ENCODE results near the gene SLC35B4.

SLC35B4 gene

DNA sequence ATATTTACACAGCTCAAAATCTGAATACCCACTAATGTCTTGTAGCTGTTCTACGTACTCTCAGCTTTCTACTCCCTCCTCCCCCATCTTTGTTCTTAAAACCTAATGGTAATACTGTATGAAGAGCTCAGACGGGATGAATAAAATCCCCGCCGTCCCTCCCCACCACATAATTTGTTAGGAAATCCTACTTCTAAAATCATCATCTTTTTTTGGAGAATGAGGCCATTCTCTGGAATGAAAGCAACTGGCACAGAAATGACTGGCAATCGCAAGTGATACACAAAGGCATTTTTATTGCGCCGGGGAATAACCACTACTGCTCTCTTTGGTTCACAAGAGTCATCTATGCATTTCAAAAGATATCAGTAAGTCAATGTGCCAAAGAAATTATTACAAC is 27.3 kb downstream of the SLC35B4 start:
- no peak for DNase-seq

DNA sequence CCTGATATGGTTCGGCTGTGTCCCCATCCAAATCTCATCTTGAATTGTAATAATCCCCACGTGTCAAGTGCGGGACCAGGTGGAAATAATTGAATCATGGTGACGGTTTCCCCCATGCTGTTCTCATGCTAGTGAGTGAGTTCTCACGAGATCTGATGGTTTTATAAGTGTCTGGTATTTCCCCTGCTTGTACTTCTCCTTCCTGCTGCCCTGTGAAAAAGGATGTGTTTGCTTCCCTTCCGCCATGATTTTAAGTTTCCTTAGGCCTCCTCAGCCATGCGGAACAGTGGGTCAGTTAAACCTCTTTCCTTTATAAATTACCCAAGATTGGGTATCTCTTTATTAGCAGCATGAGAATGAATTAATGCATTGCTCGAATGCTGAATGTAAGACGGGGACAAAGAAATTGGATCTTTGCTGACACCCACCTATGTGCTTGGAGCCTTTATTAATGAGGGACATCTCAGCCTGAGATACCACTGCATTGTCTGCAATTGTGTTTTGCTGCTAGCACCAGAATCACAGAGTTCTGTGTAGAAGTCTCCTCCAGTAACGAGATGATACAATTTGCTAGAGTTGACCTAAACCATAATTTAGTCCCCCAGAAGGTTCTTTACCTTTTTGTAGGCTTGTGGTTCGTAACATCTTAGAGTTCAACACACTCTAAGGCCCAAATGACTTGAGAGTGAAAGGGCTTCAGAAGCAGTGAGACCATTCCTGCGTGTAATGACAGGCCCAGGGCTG is 28.6 kb downstream of the SLC35B4 start:
- no peak for DNase-seq

DNA sequence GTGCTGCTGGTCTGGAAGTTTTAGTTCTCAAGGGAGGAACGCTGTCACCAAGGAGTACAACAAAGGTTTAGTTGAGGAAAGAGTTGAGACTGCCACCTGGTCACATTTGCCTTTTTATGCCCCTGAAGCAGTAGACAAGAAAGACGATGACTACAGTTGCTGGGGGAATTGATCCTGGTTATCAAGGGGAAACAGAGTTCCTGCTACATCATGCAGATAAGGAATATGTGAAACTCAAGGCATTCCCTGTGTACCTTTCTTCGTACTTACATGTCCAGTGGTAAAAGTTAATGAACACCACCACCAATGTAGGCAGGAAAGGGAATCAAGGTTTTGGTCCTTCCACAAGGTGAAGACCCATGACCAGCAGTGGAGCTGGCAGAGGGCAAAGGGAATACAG is 31.8 kb downstream of the SLC35B4 start:
- no peak for DNase-seq

DNA sequence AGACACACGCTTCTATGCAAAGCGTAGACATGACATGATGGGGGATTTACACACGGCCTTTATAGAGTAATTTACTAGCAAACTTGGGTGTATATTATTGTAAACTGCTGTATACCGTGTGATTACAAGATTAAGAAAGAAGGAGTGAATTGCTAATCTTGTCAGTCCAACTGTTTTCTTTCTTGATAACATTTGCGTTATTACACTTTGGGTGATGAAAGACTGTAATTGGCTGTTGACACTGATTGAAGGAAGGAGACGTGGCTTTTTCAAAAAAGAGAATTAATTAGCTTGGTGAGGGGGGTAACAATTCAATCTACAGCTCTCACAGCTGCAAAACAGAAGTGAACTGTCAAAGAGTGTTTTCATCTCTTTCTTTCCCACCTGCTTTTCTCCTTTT is 32.7 kb downstream of the SLC35B4 start:
- no peak for DNase-seq

DNA sequence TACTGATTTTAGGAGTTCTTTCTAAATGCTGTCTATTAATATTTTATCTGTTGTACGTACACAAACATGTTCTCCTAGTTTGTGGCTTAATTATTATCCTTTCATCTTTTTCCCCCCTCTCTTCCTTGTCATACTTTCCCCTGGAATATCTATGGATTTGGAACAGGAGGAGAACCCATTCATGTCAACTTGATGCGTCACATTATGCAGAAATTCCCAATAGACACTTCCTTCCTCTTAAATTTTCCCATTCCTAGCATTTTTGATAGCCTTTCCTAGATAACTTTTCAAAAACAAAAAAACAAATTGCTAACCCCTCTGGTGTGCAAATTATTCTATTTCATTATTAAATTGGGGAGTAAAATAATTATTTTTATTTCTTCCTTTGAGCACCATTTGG is 36.2 kb downstream of the SLC35B4 start:
- no peak for DNase-seq

DNA sequence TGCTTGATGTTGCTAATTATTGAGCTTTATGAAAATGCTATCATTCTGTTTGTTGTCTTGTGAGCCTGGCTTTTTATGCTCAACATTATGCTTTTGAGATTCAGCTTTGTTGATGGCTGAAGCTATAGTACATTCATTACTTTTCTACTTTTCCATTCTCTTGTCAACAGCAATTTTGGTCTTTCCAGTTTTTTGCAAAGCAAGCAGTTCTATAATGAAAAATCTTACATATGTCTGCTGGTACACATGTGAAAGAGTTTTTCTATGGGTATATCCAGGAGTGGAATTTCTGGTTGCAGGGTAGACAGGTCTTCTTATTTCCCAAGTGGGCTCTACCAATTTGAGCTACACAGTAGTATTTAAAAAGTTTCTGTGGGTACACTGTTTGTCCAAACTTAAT is 36.8 kb downstream of the SLC35B4 start:
- DNase-seq = no peak

DNA sequence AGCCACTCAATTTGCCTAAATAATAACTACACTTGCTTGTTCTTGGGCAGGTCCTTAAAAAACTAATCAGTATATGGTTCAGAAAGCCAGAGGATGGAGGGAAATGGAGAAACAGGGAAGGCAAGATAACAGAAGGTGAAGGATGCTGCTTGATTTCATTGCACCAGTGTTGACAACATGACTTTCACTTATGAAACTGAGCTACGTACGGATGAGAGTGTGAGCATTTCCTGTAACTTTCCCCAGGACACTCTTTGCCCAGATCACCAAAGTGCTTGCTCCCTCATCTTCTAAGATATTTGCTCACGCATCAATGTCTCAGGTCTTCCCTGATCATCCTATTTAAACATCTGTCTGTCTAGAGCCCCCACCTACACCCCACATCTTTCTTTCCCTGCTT is 37.4 kb downstream of the SLC35B4 start:
- DNase-seq = no peak

DNA sequence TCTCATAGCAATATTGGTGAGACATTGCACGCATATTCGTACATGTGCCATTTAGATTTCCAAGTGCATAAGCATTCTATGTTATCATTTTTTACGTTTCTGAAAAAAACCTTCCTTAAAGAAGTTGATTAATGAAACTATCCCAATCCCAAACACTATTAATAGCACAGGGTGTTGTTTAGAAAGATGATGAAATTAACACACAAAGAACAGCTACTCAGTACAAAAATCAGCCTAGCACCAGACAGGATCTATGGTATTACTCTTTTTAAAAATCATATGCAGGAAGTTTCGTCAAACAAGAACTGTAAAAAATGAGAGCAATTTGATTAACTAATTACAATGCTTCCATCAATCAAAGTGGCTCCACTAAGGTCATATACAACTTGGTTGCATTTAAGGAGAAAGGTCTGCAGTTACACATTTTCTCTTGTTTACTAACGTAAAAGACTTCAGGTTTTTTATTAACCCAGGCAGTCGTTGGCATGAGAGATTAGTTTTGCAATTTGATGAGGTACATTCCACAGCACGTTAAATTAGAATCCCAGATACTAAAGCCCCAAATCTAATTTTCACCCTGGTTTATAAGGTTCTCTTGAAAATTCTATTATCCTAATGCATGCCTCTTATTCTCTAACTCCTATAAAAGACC is 38.1 kb downstream of the SLC35B4 start:
- no peak for DNase-seq

DNA sequence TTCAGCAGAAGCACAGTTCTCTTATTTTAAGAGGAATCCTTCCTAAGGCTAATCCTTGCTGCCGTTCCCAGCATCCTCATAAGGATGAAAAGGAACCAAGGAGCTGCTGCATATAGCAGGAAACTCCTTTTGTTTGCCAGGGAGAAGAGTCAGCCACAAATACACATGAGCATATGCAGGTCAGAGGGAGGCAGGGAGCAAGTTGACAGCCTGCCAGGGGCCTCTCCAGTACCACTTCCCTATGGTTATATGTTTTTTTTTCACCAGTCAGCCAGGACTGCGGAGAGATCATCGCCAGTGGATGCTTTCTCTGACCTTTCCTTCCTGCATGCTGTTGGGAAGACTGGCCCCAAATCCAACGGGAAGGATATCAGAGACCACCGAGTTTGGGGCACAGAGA is 39.8 kb downstream of the SLC35B4 start:
- no peak for DNase-seq

DNA sequence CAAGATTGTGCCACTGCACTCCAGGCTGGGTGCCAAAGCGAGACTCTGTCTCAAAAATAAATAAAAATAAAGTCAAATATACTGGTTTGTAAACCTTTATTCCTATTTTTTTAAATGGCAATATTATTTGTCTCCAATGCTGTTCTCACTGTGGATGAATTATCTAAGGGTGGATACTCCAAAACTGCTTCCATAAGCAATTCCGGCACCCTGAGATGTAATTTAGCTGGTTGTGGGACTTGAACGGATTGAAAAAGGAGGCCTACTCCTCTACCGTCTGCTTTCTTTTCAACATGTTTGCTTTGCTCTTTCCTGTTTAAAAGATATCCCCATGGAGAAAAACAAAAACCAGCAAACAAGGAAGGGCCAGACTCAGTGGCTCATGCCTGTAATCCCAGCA is 54.4 kb downstream of the SLC35B4 start:
- DNase-seq = no peak

DNA sequence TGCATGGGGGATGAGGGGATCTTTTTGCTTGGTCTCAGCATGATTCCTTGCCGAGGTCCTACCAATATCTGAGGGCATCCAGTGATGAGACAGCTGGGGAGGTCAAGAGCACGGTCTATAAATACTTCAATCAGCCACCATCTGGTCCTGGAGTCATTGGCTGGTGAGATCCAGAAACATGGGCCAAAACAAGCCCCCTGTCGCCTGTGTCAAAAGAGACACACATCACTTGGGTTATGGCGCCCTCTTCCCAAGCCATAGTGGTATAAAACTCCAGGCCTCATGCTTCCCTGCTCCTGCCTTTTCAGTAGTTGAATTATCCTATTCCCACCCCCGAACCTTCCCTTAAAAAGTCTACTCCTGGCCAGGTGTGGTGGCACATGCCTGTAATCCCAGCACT is 60.9 kb downstream of the SLC35B4 start:
- DNase-seq = no peak

DNA sequence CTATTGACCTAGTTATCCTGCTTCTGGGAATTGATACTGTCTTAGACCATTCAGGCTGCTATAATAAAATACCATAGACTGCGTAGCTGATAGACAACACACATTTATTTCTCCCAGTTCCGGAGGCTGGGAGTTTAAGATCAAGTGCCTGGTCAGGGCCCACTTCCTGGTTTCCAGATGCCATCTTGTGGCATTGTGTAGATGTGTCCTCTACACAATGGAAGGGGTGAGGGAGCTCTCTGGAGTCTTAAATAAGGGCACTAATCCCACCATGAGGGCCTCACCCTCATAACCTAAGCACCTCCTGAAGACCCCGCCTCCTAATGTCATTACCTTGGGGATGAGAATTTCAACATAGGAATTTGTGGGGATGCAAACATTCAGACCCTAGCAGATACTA is 62.4 kb downstream of the SLC35B4 start:
- no peak for DNase-seq

DNA sequence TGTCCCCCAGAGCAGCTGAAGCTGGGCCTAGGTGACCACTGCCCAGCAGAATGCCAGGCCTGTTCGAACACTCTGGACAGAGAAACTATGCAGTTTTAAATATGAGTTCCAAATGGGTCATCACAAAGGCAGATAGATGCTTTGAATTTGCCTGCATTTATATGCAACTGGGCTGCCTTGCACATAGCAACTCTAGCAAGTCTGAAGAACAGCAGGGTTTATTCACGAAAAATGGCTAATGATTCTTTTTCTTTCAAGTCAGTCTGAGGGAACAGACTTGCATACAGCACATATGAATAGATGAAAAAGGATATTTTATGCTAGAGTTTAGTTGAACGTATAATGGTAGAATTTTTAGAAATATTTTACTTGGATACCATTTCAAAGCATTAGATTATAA is 68.5 kb downstream of the SLC35B4 start:
- DNase-seq = no peak

DNA sequence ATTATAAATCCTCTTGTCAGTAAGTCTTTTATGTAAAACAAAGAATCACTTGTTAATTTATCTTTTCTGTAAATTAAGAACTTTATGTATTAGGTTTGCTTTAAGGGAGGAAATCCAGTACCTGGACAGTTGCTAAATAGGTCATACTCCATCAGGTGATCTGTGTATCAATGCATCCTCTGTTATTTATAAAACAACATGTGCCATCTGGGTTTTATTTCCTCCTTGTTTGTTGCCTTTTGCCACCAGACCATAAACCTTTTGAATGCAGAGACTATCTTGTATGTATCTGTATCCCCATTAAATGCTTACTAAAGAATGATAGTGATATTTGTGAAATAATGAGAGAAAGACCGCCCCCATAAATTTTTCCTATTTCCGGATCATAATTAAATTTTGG is 70.0 kb downstream of the SLC35B4 start:
- DNase-seq = no peak

DNA sequence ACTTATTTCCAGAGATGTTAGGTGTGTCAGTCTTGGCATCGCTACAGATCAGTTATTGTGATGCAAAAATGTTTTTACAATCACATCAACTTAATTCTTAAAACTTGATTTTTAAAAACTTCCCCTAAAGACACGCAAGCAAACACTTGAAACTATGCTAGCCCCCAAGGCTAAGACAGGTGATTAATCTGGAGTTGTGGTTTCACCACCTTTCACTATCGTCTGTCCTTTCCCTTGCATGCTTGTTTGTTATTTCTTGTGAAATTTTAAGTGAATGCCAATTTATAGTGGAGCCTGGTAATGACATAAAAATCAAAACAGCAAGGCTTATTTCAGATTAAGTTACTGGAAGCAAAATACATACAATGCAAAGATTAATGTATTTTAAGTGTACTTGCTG is 70.4 kb downstream of the SLC35B4 start:
- DNase-seq = no peak

DNA sequence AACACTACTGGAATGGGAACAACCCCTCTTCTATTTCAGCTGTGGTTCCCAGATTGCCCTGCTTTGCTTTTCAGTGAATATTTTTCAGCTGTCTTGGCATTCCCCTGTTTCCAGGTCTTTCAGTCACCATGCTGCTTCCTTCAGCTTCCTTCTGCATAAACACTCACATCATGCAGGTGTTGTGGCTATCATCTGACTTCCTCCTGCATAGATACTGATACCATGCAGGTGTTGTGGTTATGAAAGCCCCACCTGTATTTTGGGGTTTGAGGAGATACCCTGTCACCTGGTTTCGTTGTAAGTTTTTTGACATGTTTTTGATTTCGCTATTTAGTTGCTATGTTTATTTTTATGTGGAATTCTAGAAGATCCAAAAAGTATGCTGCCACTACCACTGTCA is 71.5 kb downstream of the SLC35B4 start:
- no peak for DNase-seq
